Heart right ventricle (tissue), 16 donors: Measurements from ENCODE around the gene TRNP1. TPM values are rescaled to one million over a fixed set of nuclear protein-coding genes. Genes with fewer than 3 reads are reported as not detected.

Source experiments
- ATAC-seq, 8 donors: fragments of 200-7000 bp; cut with Tn5 transposase; one replicate each; pipeline ENCODE4 v1.9.1; 2020; ENCODE audit warnings: mild to moderate bottlenecking in 8 of 8, moderate library complexity in 8 of 8, moderate number of reproducible peaks in 1 of 8
- DNase-seq, 2 donors: peaks; one replicate each; pipeline ENCODE4 v3.0.0-alpha.2; 2020
- H3K27ac ChIP-seq, 10 donors: fragments of 200-600 bp; sonication (generic) in 2 of 10; one replicate each; pipeline versions ENCODE4 v1.5.0 to v1.8.0; 2020 to 2022; ENCODE audit warnings: mild to moderate bottlenecking in 3 of 10
- H3K27me3 ChIP-seq, 7 donors: fragments of 200-600 bp; one replicate each; pipeline ENCODE4 v1.8.0; 2021 to 2022; ENCODE audit warnings: mild to moderate bottlenecking in 2 of 7
- H3K36me3 ChIP-seq, 9 donors: fragments of 200-600 bp; sonication (generic) in 1 of 9; one replicate each; pipeline versions ENCODE4 v1.5.0 to v1.8.0; 2020 to 2022; ENCODE audit warnings: mild to moderate bottlenecking in 2 of 9
- H3K4me1 ChIP-seq, 9 donors: fragments of 200-600 bp; sonication (generic) in 1 of 9; one replicate each; pipeline versions ENCODE4 v1.5.0 to v1.8.0; 2020 to 2022; ENCODE audit warnings: mild to moderate bottlenecking in 4 of 9
- H3K4me3 ChIP-seq, 10 donors: fragments of 200-600 bp; sonication (generic) in 2 of 10; one replicate each; pipeline versions ENCODE4 v1.5.0 to v1.8.0; 2020 to 2022; ENCODE audit warnings: mild to moderate bottlenecking in 7 of 10, moderate library complexity in 2 of 10
- H3K9me3 ChIP-seq, 11 donors: fragments of 200-600 bp in 10 of 11; sonication (generic) in 2 of 11; one replicate each; pipeline versions ENCODE4 v1.5.0 to v1.8.0; 2013 to 2022; ENCODE audit warnings: mild to moderate bottlenecking in 2 of 11, control low read depth in 1 of 11, moderate library complexity in 1 of 11
- WGBS, 2 donors: extraction: QIAGEN DNeasy Blood & Tissue Kit; methylation state at CpG; one replicate each; pipeline ENCODE4 v1.1.7; 2013; ENCODE audit warnings: inconsistent platforms in 1 of 2; 5-methylcytosine and 5-hydroxymethylcytosine counted together
- intact Hi-C, 10 donors: fragments of 100-400 bp; cut with DNase I; formaldehyde crosslinking; loops; one replicate each; pipeline versions ENCODE4 v1.11.1 to v1.14.2; 2022
- polyA plus RNA-seq, 2 donors: library from polyadenylated mRNA; stranded (reverse); fragments of 200-250 nt; gene quantifications; one replicate each; pipeline ENCODE4 v1.2.3, GENCODE V29; 2013
- total RNA-seq, 10 donors: library from RNA; stranded (reverse); fragmentation: NEBNext Ultra II Directional in 3 of 10; extraction: Animal tissue kit (Norgen Biotek cat#: 25700) in 3 of 10; gene quantifications; one replicate each; pipeline versions ENCODE4 v1.2.1 to v1.2.4, GENCODE V29; 2021 to 2023
- TF ChIP-seq, protein P1 (sequence below), 9 donors: fragments of 200-600 bp; sonication (generic) in 2 of 9; IDR thresholded peaks; one replicate each; pipeline versions ENCODE4 v1.5.0 to v1.8.0; 2021 to 2022; ENCODE audit warnings: antibody characterized with exemption in 9 of 9, mild to moderate bottlenecking in 5 of 9, moderate library complexity in 1 of 9
- donor health status: Arrhythmogenic right ventricular cardiomyopathy.
- donor health status: ischemic (EF 13 %, LVEDD 7.1; RV severe dilation, severe dysfunction).
- donor health status: healthy with polysubstance abuse.
- donor health status: DM: no; HTN: yes; CAD: no.
- donor health status: DM: no; HTN: no; CAD: no.
- donor health status: ischemic (EF 25% LVEDD 6.9; RV normal size, moderate dysfunction).
- donor health status: ischemic (EF 25% LVEDD 5.7; RV mildly dilated, moderate dysfunction).
- donor health status: healthy.
- donor health status: DM: yes; HTN: yes; CAD: no.
- donor health status: Ischemic cardiomyopathy.
- donor health status: ischemic (EF 35%, LVEDD 5.7; RV mildly dilated, moderate dysfunction).
- donor health status: nonischemic (EF 11% LVEDD 7.7; RV severe dilation, severe dysfunction).
- donor health status: DM: yes; HTN: yes; CAD: no.
- donor health status: PGD.
- donor health status: ischemic (EF 29% LVEDD 5.4; RV normal size, mild dysfunction).
- donor health status: nonischemic (EF 23%, LVEDD 6.1; RV moderate dilation, normal function).

The TRNP1 gene
- total and polyA plus RNA-seq, 12 donors: 11.9 to 48.6 (median 22.3) TPM

DNA sequence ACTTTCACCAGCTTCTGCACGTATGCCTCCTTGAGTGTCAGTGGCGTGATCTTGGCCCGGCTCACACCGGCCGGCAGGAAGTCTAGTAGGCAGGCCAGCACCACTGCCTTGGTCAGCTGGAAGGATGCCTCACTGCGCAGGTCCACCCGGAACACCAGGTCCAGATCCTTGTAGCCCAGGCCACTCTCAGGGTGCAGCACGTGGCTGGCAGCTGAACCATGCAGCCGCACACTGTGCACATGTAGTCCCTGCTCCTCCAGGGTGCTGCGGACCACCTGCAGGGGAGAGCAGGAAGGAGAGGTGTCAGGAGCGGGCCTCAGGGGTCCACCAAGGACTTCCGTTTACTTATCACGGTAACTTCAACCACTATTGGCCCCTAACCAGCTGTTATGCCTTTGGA lies 13.2 kb downstream of the TRNP1 start:
- no peaks in the 10 kb centered on the region for H3K9me3 ChIP-seq
- DNase-seq (no peak), ATAC-seq (no peak)
- TF ChIP-seq, protein P1, sequence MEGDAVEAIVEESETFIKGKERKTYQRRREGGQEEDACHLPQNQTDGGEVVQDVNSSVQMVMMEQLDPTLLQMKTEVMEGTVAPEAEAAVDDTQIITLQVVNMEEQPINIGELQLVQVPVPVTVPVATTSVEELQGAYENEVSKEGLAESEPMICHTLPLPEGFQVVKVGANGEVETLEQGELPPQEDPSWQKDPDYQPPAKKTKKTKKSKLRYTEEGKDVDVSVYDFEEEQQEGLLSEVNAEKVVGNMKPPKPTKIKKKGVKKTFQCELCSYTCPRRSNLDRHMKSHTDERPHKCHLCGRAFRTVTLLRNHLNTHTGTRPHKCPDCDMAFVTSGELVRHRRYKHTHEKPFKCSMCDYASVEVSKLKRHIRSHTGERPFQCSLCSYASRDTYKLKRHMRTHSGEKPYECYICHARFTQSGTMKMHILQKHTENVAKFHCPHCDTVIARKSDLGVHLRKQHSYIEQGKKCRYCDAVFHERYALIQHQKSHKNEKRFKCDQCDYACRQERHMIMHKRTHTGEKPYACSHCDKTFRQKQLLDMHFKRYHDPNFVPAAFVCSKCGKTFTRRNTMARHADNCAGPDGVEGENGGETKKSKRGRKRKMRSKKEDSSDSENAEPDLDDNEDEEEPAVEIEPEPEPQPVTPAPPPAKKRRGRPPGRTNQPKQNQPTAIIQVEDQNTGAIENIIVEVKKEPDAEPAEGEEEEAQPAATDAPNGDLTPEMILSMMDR (IDR thresholded peaks at IDR 0.05): no peak
- H3K27me3 ChIP-seq: peaks cover 0 to 2% (median 0%) of the 10 kb centered on the region in 7 donors
- intact Hi-C loops: no loop called here
- peaks cover 15 to 69% (median 42%) of the 10 kb centered on the region in 9 donors for H3K4me1 ChIP-seq
- no peak overlapping the region for H3K27ac ChIP-seq
- no peak overlapping the region for H3K4me3 ChIP-seq
- WGBS, 2 donors: 64 to 77% methylated on average over 13 of the region's 13 CpGs
- H3K36me3 ChIP-seq: peaks cover 0 to 15% (median 0%) of the 10 kb centered on the region in 9 donors

DNA sequence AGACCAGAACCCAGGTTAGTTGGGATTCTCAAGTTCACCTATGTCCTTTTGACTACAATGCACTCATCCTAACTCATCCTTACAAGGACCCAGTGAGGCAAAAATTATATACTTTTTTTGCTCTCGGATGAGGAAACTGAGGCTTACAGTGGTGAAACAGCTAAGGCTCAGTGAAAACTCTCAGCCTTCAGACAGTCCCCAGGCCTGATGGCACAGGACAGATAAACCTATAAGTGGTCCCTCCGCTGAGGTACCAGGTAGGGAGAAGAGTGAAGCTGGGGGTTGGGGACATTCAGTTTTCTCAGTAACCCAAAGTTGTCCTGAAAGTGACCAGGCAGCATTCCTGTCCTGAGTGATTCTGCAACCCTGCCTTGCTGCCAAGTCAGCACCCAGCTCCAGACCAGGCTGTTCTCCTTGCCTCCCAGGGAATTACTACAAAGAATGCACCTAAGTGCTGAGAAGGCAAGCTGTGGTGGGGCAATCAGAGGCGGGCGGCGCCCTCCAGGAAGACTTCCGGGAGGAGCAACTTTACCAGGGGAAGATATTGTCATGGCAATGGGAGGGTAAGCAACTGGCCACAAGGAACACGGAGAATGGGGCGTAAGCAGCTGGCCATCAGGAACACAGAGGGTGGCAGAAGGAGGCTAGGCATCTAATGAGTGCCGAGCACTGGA lies 14.6 kb downstream of the TRNP1 start:
- peak overlapping the region in 4 of 10 donors; percentile 22 to 43 (median 34) for H3K27ac ChIP-seq
- ATAC-seq (no peak), DNase-seq (no peak)
- H3K4me1 ChIP-seq: peaks cover 15 to 71% (median 37%) of the 10 kb centered on the region in 9 donors
- H3K9me3 ChIP-seq: no peaks in the 10 kb centered on the region
- H3K27me3 ChIP-seq: peaks cover 0 to 11% (median 0%) of the 10 kb centered on the region in 7 donors
- TF ChIP-seq, protein P1 (IDR thresholded peaks at IDR 0.05): no peak
- peaks cover 0 to 15% (median 0%) of the 10 kb centered on the region in 9 donors for H3K36me3 ChIP-seq
- intact Hi-C loops: no loop called here
- 74 to 78% methylated on average over 9 of the region's 9 CpGs for WGBS, 2 donors
- no peak overlapping the region for H3K4me3 ChIP-seq

DNA sequence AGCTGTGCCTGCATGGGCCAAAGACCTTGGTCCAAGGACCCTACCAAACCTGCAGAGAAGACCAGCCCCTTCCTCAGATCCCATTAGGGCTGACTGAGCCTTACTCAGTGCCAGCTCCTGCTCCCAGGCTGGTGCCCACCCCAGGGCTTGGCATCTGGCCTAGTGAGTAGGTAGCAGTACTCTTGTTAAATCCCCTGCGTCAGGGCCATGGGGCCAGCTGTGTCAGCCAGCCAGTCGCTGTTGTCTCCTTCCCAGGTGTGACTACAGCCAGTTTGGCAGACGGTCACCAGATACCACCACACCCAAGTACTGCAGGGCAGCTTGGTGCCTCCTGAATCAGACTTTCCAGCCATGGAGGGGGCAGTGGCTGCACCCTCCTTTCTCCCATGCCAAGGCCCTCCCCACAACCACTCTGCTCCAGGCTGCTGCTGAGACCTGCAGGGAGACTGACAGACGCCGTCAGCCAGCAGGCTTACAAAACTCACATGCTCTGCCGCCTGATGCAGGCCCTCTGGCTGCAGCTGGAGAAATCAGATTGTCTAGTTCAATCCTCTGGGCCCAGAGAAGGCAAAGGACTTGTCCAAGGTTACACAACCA lies 16.2 kb downstream of the TRNP1 start:
- WGBS, 2 donors: 52 to 57% methylated on average over 6 of the region's 6 CpGs
- Histone ChIP-seq H3K4me1 (peaks cover 9 to 66% (median 30%) of the 10 kb centered on the region in 9 donors), H3K27me3 (peaks cover 0 to 11% (median 0%) of the 10 kb centered on the region in 7 donors), H3K27ac (peak overlapping the region; percentile 8 to 84 (median 72)), H3K9me3 (no peaks in the 10 kb centered on the region), H3K4me3 (peak overlapping the region in 1 of 10 donors; percentile 45), H3K36me3 (peaks cover 0 to 15% (median 0%) of the 10 kb centered on the region in 9 donors)
- TF ChIP-seq, protein P1 (IDR thresholded peaks at IDR 0.05): peak in 2 of 9 donors; percentile 27 to 31
- intact Hi-C loops: no loop called here
- ATAC-seq (peak in 6 of 8 donors; percentile 4 to 45 (median 37)), DNase-seq (peak; percentile 31 to 50)

GRCh38 chr1:27010226-27010994 lies 16.9 kb downstream of the TRNP1 start:
- H3K36me3 ChIP-seq: peaks cover 0 to 11% (median 0%) of the 10 kb centered on the region in 9 donors
- peak overlapping the region in 7 of 10 donors; percentile 44 to 64 (median 52) for H3K4me3 ChIP-seq
- TF ChIP-seq, protein P1 (IDR thresholded peaks at IDR 0.05): no peak
- H3K4me1 ChIP-seq: peaks cover 5 to 59% (median 27%) of the 10 kb centered on the region in 9 donors
- DNase-seq (no peak), ATAC-seq (no peak)
- no peaks in the 10 kb centered on the region for H3K9me3 ChIP-seq
- peak overlapping the region in 9 of 10 donors; percentile 34 to 84 (median 72) for H3K27ac ChIP-seq
- 65 to 72% methylated on average over 5 of the region's 5 CpGs for WGBS, 2 donors
- H3K27me3 ChIP-seq: peaks cover 0 to 11% (median 0%) of the 10 kb centered on the region in 7 donors
- intact Hi-C loops: no loop called here
